ENCODE results near the gene PPP1R15B. TPM values are rescaled to one million over a fixed set of nuclear protein-coding genes. Genes with fewer than 3 reads are reported as not detected.

Gene PPP1R15B
- total RNA-seq, 1 experiment from 2014 or later: 50.7 TPM

GRCh38 chr1:204434116-204434755 is 22.6 kb upstream of the PPP1R15B start:
- no peak for DNase-seq
- intact Hi-C loops (cut with micrococcal nuclease): loop anchor here (10.0 kb wide), 1 partner anchor 371 kb away; no protein-coding TSS in a partner anchor
- ChIA-PET CTCF (no interaction called here), POLR2A (ENCODE audit: unreplicated experiment) (no interaction called here)
- BruUV-seq (replicated peaks): no TSS peak
- Histone ChIP-seq H3K27me3 (ENCODE audit: low read length) (no peaks in the 10 kb centered on the region), H3K4me2 (ENCODE audit: low read length) (no peak overlapping the region), H3K79me2 (ENCODE audit: low read length) (no peaks in the 10 kb centered on the region), H3K36me3 (ENCODE audit: low read depth, low read length) (peaks cover 41% of the 10 kb centered on the region), H3K4me1 (ENCODE audit: insufficient read depth, low read length) (peaks cover 26% of the 10 kb centered on the region), H3F3A (ENCODE audit: low read length, unreplicated experiment) (peaks cover 5% of the 10 kb centered on the region), H3K9me3 (ENCODE audit: low read length) (no peaks in the 10 kb centered on the region), H3K9me2 (replicated peaks; ENCODE audit: low read length) (no peaks in the 10 kb centered on the region), H3K9ac (ENCODE audit: low read length) (no peak overlapping the region), H2AFZ (ENCODE audit: low read length) (no peak overlapping the region), H3K4me3 (ENCODE audit: low read length) (no peak overlapping the region), H3K27ac (ENCODE audit: low read length) (no peak overlapping the region), H4K20me1 (ENCODE audit: low read length) (no peaks in the 10 kb centered on the region)
- no peak for ATAC-seq
- no peak for TF ChIP-seq EZH2 (IDR thresholded peaks at IDR 0.05; ENCODE audit: low read length, unreplicated experiment)
- TF ChIP-seq, protein P1, sequence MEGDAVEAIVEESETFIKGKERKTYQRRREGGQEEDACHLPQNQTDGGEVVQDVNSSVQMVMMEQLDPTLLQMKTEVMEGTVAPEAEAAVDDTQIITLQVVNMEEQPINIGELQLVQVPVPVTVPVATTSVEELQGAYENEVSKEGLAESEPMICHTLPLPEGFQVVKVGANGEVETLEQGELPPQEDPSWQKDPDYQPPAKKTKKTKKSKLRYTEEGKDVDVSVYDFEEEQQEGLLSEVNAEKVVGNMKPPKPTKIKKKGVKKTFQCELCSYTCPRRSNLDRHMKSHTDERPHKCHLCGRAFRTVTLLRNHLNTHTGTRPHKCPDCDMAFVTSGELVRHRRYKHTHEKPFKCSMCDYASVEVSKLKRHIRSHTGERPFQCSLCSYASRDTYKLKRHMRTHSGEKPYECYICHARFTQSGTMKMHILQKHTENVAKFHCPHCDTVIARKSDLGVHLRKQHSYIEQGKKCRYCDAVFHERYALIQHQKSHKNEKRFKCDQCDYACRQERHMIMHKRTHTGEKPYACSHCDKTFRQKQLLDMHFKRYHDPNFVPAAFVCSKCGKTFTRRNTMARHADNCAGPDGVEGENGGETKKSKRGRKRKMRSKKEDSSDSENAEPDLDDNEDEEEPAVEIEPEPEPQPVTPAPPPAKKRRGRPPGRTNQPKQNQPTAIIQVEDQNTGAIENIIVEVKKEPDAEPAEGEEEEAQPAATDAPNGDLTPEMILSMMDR (conservative IDR thresholded peaks at IDR 0.05; ENCODE audit: low read depth, low read length): no peak
- no peak for TF ChIP-seq EZH2phosphoT487 (IDR thresholded peaks at IDR 0.05; ENCODE audit: borderline replicate concordance, low read length)

- Histone ChIP-seq H3K79me2 (ENCODE audit: low read length) (no peaks in the 10 kb centered on the region), H3K4me3 (ENCODE audit: low read length) (no peak overlapping the region), H3K4me2 (ENCODE audit: low read length) (no peak overlapping the region), H3K27ac (ENCODE audit: low read length) (no peak overlapping the region), H3K9me3 (ENCODE audit: low read length) (no peaks in the 10 kb centered on the region), H3F3A (ENCODE audit: low read length, unreplicated experiment) (no peaks in the 10 kb centered on the region), H3K36me3 (ENCODE audit: low read depth, low read length) (peaks cover 45% of the 10 kb centered on the region), H3K9me2 (replicated peaks; ENCODE audit: low read length) (no peaks in the 10 kb centered on the region), H2AFZ (ENCODE audit: low read length) (no peak overlapping the region), H4K20me1 (ENCODE audit: low read length) (no peaks in the 10 kb centered on the region), H3K4me1 (ENCODE audit: insufficient read depth, low read length) (peaks cover 12% of the 10 kb centered on the region), H3K9ac (ENCODE audit: low read length) (no peak overlapping the region), H3K27me3 (ENCODE audit: low read length) (no peaks in the 10 kb centered on the region)
- ChIA-PET POLR2A (ENCODE audit: unreplicated experiment) (interaction anchor here (0.6 kb wide), 1 partner anchor 13 kb away, joined by 9 read pairs; no protein-coding TSS in a partner anchor), CTCF (interaction anchor here (0.8 to 3.6 kb wide), 3 partner anchors 62 to 314 kb away, joined by 3 to 28 read pairs (median 24); partner anchors contain the start of gene PIK3C2B)
- intact Hi-C loops (cut with micrococcal nuclease): loop anchor here (10.0 kb wide), 1 partner anchor 372 kb away; no protein-coding TSS in a partner anchor
- DNase-seq (no peak), ATAC-seq (no peak)
- no TSS peak for BruUV-seq (replicated peaks)
- TF ChIP-seq EZH2 (IDR thresholded peaks at IDR 0.05; ENCODE audit: low read length, unreplicated experiment): no peak
- no peak for TF ChIP-seq EZH2phosphoT487 (IDR thresholded peaks at IDR 0.05; ENCODE audit: borderline replicate concordance, low read length)
- TF ChIP-seq, protein P1 (conservative IDR thresholded peaks at IDR 0.05; ENCODE audit: low read depth, low read length): no peak
These were observed 21.1 kb upstream of the PPP1R15B start for GRCh38 chr1:204432708-204433107.

Data from PC-3 (cell line).